WI38 (cell line): ENCODE results near the gene MTX1.
"Not testable (repeated sequence)": the region's sequence is repeated elsewhere in the genome, so short reads cannot be mapped to it uniquely, and the experiment has no call there.

Experiments used
- H3K4me3 ChIP-seq: 2 replicates; pipeline ENCODE4 v1.5.1; 2011; ENCODE audit warnings: low read depth, mild to moderate bottlenecking, control low read depth, low read length
- CTCF ChIP-seq: IDR thresholded peaks from 2 replicates; pipeline ENCODE4 v1.5.1; 2012; ENCODE audit warnings: low read depth, mild to moderate bottlenecking, control low read depth, low read length

Gene MTX1

GRCh38 chr1:155167166-155168104 lies 41.1 kb upstream of the MTX1 start:
- no peak overlapping the region for H3K4me3 ChIP-seq
- peak; percentile 90 for TF ChIP-seq CTCF

GRCh38 chr1:155168105-155168445 lies 40.4 kb upstream of the MTX1 start:
- H3K4me3 ChIP-seq, result not testable (repeated sequence)

- H3K4me3 ChIP-seq, result no peak overlapping the region
- no peak for TF ChIP-seq CTCF
Observed at GRCh38 chr1:155168456-155169210, 39.9 kb upstream of the MTX1 start.

- H3K4me3 ChIP-seq, result no peak overlapping the region
- no peak for TF ChIP-seq CTCF
Observed at GRCh38 chr1:155169541-155169940, 39.0 kb upstream of the MTX1 start.

GRCh38 chr1:155170101-155170785 lies 38.3 kb upstream of the MTX1 start:
- TF ChIP-seq CTCF, result no peak
- no peak overlapping the region for H3K4me3 ChIP-seq

GRCh38 chr1:155170806-155171205 lies 37.7 kb upstream of the MTX1 start:
- H3K4me3 ChIP-seq, result no peak overlapping the region
- TF ChIP-seq CTCF, result no peak

GRCh38 chr1:155171836-155172731 lies 36.4 kb upstream of the MTX1 start:
- peak overlapping the region; percentile 76 for H3K4me3 ChIP-seq
- no peak for TF ChIP-seq CTCF
